ENCODE results near the gene RASA3.

The RASA3 gene

GRCh38 chr13:114054830-114055439, 77.5 kb downstream of the RASA3 start:
- TF ChIP-seq CTCF (IDR thresholded peaks at IDR 0.05; ENCODE audit: low read depth, low read length) = no peak
- H3K4me3 ChIP-seq (ENCODE audit: low read depth, low read length) = no peak overlapping the region

- no peak overlapping the region for H3K4me3 ChIP-seq (ENCODE audit: low read depth, low read length)
- TF ChIP-seq CTCF (IDR thresholded peaks at IDR 0.05; ENCODE audit: low read depth, low read length) = no peak
Measured at GRCh38 chr13:114054264-114054663, 78.2 kb downstream of the RASA3 start.

- TF ChIP-seq CTCF (IDR thresholded peaks at IDR 0.05; ENCODE audit: low read depth, low read length) = no peak
- no peak overlapping the region for H3K4me3 ChIP-seq (ENCODE audit: low read depth, low read length)
Measured at GRCh38 chr13:114053026-114053425, 79.4 kb downstream of the RASA3 start.

GRCh38 chr13:114050536-114051450, 81.6 kb downstream of the RASA3 start:
- no peak overlapping the region for H3K4me3 ChIP-seq (ENCODE audit: low read depth, low read length)
- TF ChIP-seq CTCF (IDR thresholded peaks at IDR 0.05; ENCODE audit: low read depth, low read length) = no peak

GRCh38 chr13:114049626-114050101, 82.8 kb downstream of the RASA3 start:
- H3K4me3 ChIP-seq (ENCODE audit: low read depth, low read length) = no peak overlapping the region
- no peak for TF ChIP-seq CTCF (IDR thresholded peaks at IDR 0.05; ENCODE audit: low read depth, low read length)

GRCh38 chr13:114049026-114049425, 83.4 kb downstream of the RASA3 start:
- no peak overlapping the region for H3K4me3 ChIP-seq (ENCODE audit: low read depth, low read length)

More at GRCh38 chr13:114049026-114049425, 83.4 kb downstream of the RASA3 start:
- no peak for TF ChIP-seq CTCF (IDR thresholded peaks at IDR 0.05; ENCODE audit: low read depth, low read length)
